K562 (cell line): ENCODE data around the gene TRAPPC12. TPM values are rescaled to one million over a fixed set of nuclear protein-coding genes. Genes with fewer than 3 reads are reported as not detected.

Experiments used
- ATAC-seq: fragments of 200-7000 bp; cut with Tn5 transposase; 3 replicates; pipeline ENCODE4 v1.9.1; 2020; ENCODE audit warnings: moderate library complexity
- BruUV-seq: library from RNA; stranded (reverse); fragments of 400-500 nt; replicated peaks from 2 replicates; lab custom pipeline; 2021; lab: Mats Ljungman, UMichigan
- CTCF ChIA-PET: fragments of 300-600 bp; formaldehyde crosslinking; extraction: SDS; loops from one replicate; lab custom pipeline; 2021; ENCODE audit warnings: low intra/inter-chr PET ratio; lab: Yijun Ruan, JAX
- POLR2A ChIA-PET: fragments of 300-600, 350-650 bp; sonication (Branson Sonifier 250); formaldehyde crosslinking; extraction: SDS; loops from one replicate; lab custom pipeline; 2021; ENCODE audit warnings: antibody characterized with exemption, inconsistent platforms; lab: Yijun Ruan, JAX
- DNase-seq, 4 experiments: peaks; one replicate each; pipeline versions ENCODE4 v3.0.0 to v3.0.0-alpha.2; 2011 to 2018; ENCODE audit warnings: low spot score in 3 of 4, mixed read lengths in 3 of 4; ENCODE audit errors: extremely low read depth in 1 of 4
- FAIRE-seq: peaks from 2 replicates; lab custom pipeline; 2011; peaks lifted over from hg19 to GRCh38; lab: Jason Lieb, UNC
- H2AFZ ChIP-seq: 2 replicates; pipeline ENCODE4 v1.6.0; 2011; ENCODE audit warnings: low read depth, low read length, control low read depth, inconsistent platforms
- H3K27ac ChIP-seq: fragments of 200-600 bp; 3 replicates; pipeline ENCODE4 v1.8.0; 2011; ENCODE audit warnings: low read depth, mild to moderate bottlenecking, control low read depth, inconsistent platforms, low read length, moderate library complexity, mixed read lengths; ENCODE audit errors: extremely low read depth
- H3K27me3 ChIP-seq, 2 experiments: fragments of 300-600 bp in 1 of 2; 2 replicates in 1 of 2; 3 replicates in 1 of 2; pipeline versions ENCODE4 v1.6.0 to v1.8.0; 2011; ENCODE audit warnings: inconsistent platforms in 2 of 2, low read length in 2 of 2, mild to moderate bottlenecking in 1 of 2, mixed read lengths in 1 of 2, moderate library complexity in 1 of 2; ENCODE audit not compliant: control insufficient read depth in 2 of 2, insufficient read depth in 2 of 2
- H3K36me3 ChIP-seq: fragments of 300-600 bp; 3 replicates; pipeline ENCODE4 v1.8.0; 2011; ENCODE audit warnings: mild to moderate bottlenecking, low read length, inconsistent platforms; ENCODE audit not compliant: control insufficient read depth, insufficient read depth
- H3K4me1 ChIP-seq, 2 experiments: fragments of 200-600 bp in 1 of 2; replicated peaks in 1 of 2; 2 replicates in 1 of 2; 3 replicates in 1 of 2; pipeline versions ENCODE4 v1.5.1 to v1.8.0; 2011; ENCODE audit warnings: inconsistent platforms in 2 of 2, low read length in 2 of 2, mild to moderate bottlenecking in 1 of 2, mixed read lengths in 1 of 2, moderate library complexity in 1 of 2; ENCODE audit not compliant: control insufficient read depth in 2 of 2, insufficient read depth in 2 of 2
- H3K4me2 ChIP-seq: 2 replicates; pipeline ENCODE4 v1.6.1; 2011; ENCODE audit warnings: low read length, control low read depth, inconsistent platforms, mixed read lengths; ENCODE audit not compliant: insufficient read depth
- H3K4me3 ChIP-seq: fragments of 200-600 bp; sonication (generic), shearing (Covaris generic); 2 replicates; pipeline ENCODE4 v1.5.1; 2016; ENCODE audit warnings: control low read depth, inconsistent platforms
- H3K79me2 ChIP-seq: fragments of 200-600 bp; 3 replicates; pipeline ENCODE4 v1.8.0; 2011; ENCODE audit warnings: low read length, inconsistent platforms; ENCODE audit not compliant: control insufficient read depth, insufficient read depth
- H3K9ac ChIP-seq, 2 experiments: 2 replicates each; pipeline versions ENCODE4 v1.6.0 to v1.6.1; 2011; ENCODE audit warnings: low read depth in 2 of 2, low read length in 2 of 2, control low read depth in 1 of 2, inconsistent platforms in 1 of 2, mild to moderate bottlenecking in 1 of 2, mixed read lengths in 1 of 2; ENCODE audit not compliant: insufficient read depth in 1 of 2
- H3K9me1 ChIP-seq: one replicate; pipeline ENCODE4 v1.6.0; 2011; ENCODE audit warnings: inconsistent platforms, mild to moderate bottlenecking, low read length, moderate library complexity; ENCODE audit not compliant: control insufficient read depth, insufficient read depth
- H3K9me3 ChIP-seq: replicated peaks from 2 replicates; pipeline ENCODE4 v1.5.1; 2011; ENCODE audit warnings: low read depth, low read length, inconsistent platforms; ENCODE audit not compliant: control insufficient read depth, insufficient read depth
- H4K20me1 ChIP-seq: replicated peaks from 2 replicates; pipeline ENCODE4 v1.6.1; 2011; ENCODE audit warnings: low read length, inconsistent platforms, mixed read lengths; ENCODE audit not compliant: control insufficient read depth, insufficient read depth
- CEBPG ChIP-seq, 3 experiments: fragments of 200-800 bp in 1 of 3; sonication (Bioruptor generic) in 1 of 3; sonication (generic) in 1 of 3; formaldehyde crosslinking in 1 of 3; IDR thresholded peaks in 2 of 3; conservative IDR thresholded peaks in 1 of 3; 2 replicates each; pipeline versions ENCODE4 v1.6.1 to v1.8.0; 2016 to 2022; ENCODE audit warnings: missing compliant biosample characterization in 2 of 3, missing genetic modification characterization in 2 of 3, mild to moderate bottlenecking in 1 of 3, missing genetic modification reagents in 1 of 3
- CXXC5 ChIP-seq: fragments of 250-450 bp; sonication (Bioruptor Pico); IDR thresholded peaks from 2 replicates; pipeline ENCODE4 v1.8.0; 2022; ENCODE audit warnings: inconsistent platforms, mild to moderate bottlenecking, moderate library complexity
- EWSR1 ChIP-seq: fragments of 450-650 bp; IDR thresholded peaks from 2 replicates; pipeline ENCODE4 v1.6.1; 2018; ENCODE audit warnings: borderline replicate concordance, mild to moderate bottlenecking, low read depth, moderate library complexity; ENCODE audit not compliant: partially characterized antibody
- GABPB2 ChIP-seq: fragments of 250-450 bp; sonication (Bioruptor Pico); conservative IDR thresholded peaks from 2 replicates; pipeline ENCODE4 v1.5.1; 2021; ENCODE audit warnings: mild to moderate bottlenecking
- HMGN3 ChIP-seq: IDR thresholded peaks from 2 replicates; pipeline ENCODE4 v1.6.1; 2011; ENCODE audit warnings: borderline replicate concordance, low read depth, mild to moderate bottlenecking, mixed read lengths, low read length; ENCODE audit not compliant: insufficient read length; ENCODE audit errors: extremely low read depth
- ILF3 ChIP-seq: fragments of 450-650 bp; IDR thresholded peaks from 2 replicates; pipeline ENCODE4 v1.6.1; 2018; ENCODE audit warnings: antibody characterized with exemption, mild to moderate bottlenecking, moderate library complexity, borderline replicate concordance
- JUNB ChIP-seq: fragments of 450-650 bp; formaldehyde crosslinking; conservative IDR thresholded peaks from 2 replicates; pipeline ENCODE4 v1.4.0; 2020; ENCODE audit warnings: mild to moderate bottlenecking
- MYNN ChIP-seq, 2 experiments: sonication (generic); formaldehyde crosslinking in 1 of 2; IDR thresholded peaks; 2 replicates each; pipeline versions ENCODE4 v1.5.0 to v1.6.1; 2016 to 2020; ENCODE audit warnings: antibody characterized with exemption in 1 of 2, missing genetic modification reagents in 1 of 2
- PBX2 ChIP-seq, 2 experiments: IDR thresholded peaks in 1 of 2; conservative IDR thresholded peaks in 1 of 2; 2 replicates each; pipeline ENCODE4 v1.6.1; 2016; ENCODE audit warnings: low read depth in 2 of 2, mild to moderate bottlenecking in 1 of 2, missing compliant biosample characterization in 1 of 2, missing genetic modification characterization in 1 of 2, moderate library complexity in 1 of 2
- THRA ChIP-seq: fragments of 450-650 bp; IDR thresholded peaks from 2 replicates; pipeline ENCODE4 v1.6.1; 2017; ENCODE audit warnings: mild to moderate bottlenecking, moderate library complexity
- ZBTB7A ChIP-seq: IDR thresholded peaks from 2 replicates; pipeline ENCODE4 v1.6.1; 2011; ENCODE audit warnings: low read depth, mild to moderate bottlenecking, low read length, moderate library complexity, borderline replicate concordance; ENCODE audit not compliant: control insufficient read depth
- ZNF274 ChIP-seq: IDR thresholded peaks from 2 replicates; pipeline ENCODE4 v1.6.1; 2011; ENCODE audit warnings: low read depth, mild to moderate bottlenecking, low read length, moderate library complexity, borderline replicate concordance
- ZNF431 ChIP-seq: sonication (generic); formaldehyde crosslinking; IDR thresholded peaks from 2 replicates; pipeline ENCODE4 v1.8.0; 2022; ENCODE audit warnings: mild to moderate bottlenecking, missing genetic modification reagents
- ZNF764 ChIP-seq: fragments of 250-450 bp; sonication (Bioruptor Pico); IDR thresholded peaks from 2 replicates; pipeline ENCODE4 v1.4.0; 2020; ENCODE audit warnings: low read depth, mild to moderate bottlenecking, moderate library complexity
- WGBS: fragments of 100-300 bp; shearing (Covaris generic); methylation state at CpG from one replicate; pipeline ENCODE4 v1.1.6; 2016; ENCODE audit warnings: low coverage, mixed read lengths; ENCODE audit not compliant: insufficient coverage; ENCODE audit errors: missing lambda C conversion rate; 5-methylcytosine and 5-hydroxymethylcytosine counted together
- in situ Hi-C: fragments of 300-500 bp; cut with MboI; formaldehyde crosslinking; loops from 4 replicates; pipeline ENCODE4 v1.15.0; 2018; ENCODE audit warnings: inconsistent platforms, mixed read lengths
- intact Hi-C: fragments of 100-400 bp; cut with micrococcal nuclease; formaldehyde crosslinking; loops from 2 replicates; pipeline ENCODE4 v1.14.2; 2022
- polyA plus RNA-seq, 8 experiments: library from polyadenylated mRNA; depleted of rRNA in 4 of 8; stranded (reverse) in 5 of 8; unstranded in 3 of 8; fragments of >200 nt; fragmentation: Nextera tagmentation in 2 of 8; fragmentation: Illumina TruSeq in 1 of 8; extraction: Ambion mirVana in 2 of 8; extraction: Trizol in 1 of 8; gene quantifications; 2 replicates each; pipeline versions ENCODE4 v1.2.1 to v1.2.3, GENCODE V29; 2011 to 2014; ENCODE audit warnings: inconsistent platforms in 1 of 8, missing spikeins in 1 of 8
- total RNA-seq, 7 experiments: library from RNA; depleted of rRNA in 6 of 7; stranded (reverse); fragments of >200 nt in 6 of 7; fragmentation: Illumina TruSeq in 2 of 7; extraction: Trizol in 2 of 7; gene quantifications; 2 replicates each; pipeline versions ENCODE4 v1.2.1 to v1.2.3, GENCODE V29; 2011 to 2021; ENCODE audit warnings: low replicate concordance in 1 of 7

The TRAPPC12 gene
- total and polyA plus RNA-seq, 9 of the 15 experiments (the other 6 are each of a cell fraction or from before 2014, with no cell fraction given) = 8.0 to 75.2 (median 39.1) TPM

- Histone ChIP-seq H3K4me3 (no peak overlapping the region), H4K20me1 (no peaks in the 10 kb centered on the region), H3K4me2 (no peak overlapping the region), H3K79me2 (peaks cover 5% of the 10 kb centered on the region; the same call in 1 of the 3 replicates), H3K27ac (no peak overlapping the region), H3K36me3 (peaks cover 42% of the 10 kb centered on the region; the same call in 2 of the 3 replicates), H2AFZ (no peak overlapping the region), H3K9me3 (peaks cover 6% of the 10 kb centered on the region; the same call in 1 of the 2 replicates), H3K9ac (no peak overlapping the region), H3K4me1 (no peaks in the 10 kb centered on the region), H3K9me1 (no peaks in the 10 kb centered on the region), H3K27me3 (no peaks in the 10 kb centered on the region; a peak in 1 of 5 replicates)
- no peak for TF ChIP-seq THRA
- no peak for TF ChIP-seq PBX2 (CRISPR knock-in tag; IDR thresholded peaks at IDR 0.05; ENCODE audit: low read depth)
- TF ChIP-seq PBX2 (tag; conservative IDR thresholded peaks at IDR 0.05; ENCODE audit: low read depth) = no peak
- no peak for TF ChIP-seq CXXC5
- TF ChIP-seq ZNF431 = no peak
- no peak for TF ChIP-seq ZNF274
- no peak for TF ChIP-seq HMGN3
- TF ChIP-seq GABPB2 (CRISPR knock-in tag) = no peak
- TF ChIP-seq EWSR1 = no peak
- no peak for TF ChIP-seq ILF3
- TF ChIP-seq MYNN (IDR thresholded peaks at IDR 0.05) = no peak
- no peak for TF ChIP-seq MYNN (CRISPR knock-in tag; IDR thresholded peaks at IDR 0.05)
- TF ChIP-seq CEBPG (CRISPR knock-in tag; IDR thresholded peaks at IDR 0.05) = no peak
- no peak for TF ChIP-seq CEBPG (tag; conservative IDR thresholded peaks at IDR 0.05 in 1 of 2, IDR thresholded peaks at IDR 0.05 in 1 of 2)
- TF ChIP-seq ZNF764 (CRISPR knock-in tag) = no peak
- no peak for TF ChIP-seq JUNB
- TF ChIP-seq ZBTB7A = no peak
- POLR2A ChIA-PET = interaction anchor here (0.6 to 1.7 kb wide), 7 partner anchors 9 to 945 kb away, joined by 3 to 8 read pairs (median 3); no protein-coding TSS in a partner anchor
- no TSS peak for BruUV-seq
- no peak for DNase-seq
- intact Hi-C loops (no loop called here), in situ Hi-C loops (no loop called here)
- WGBS = 56% methylated on average over 4 of the region's 4 CpGs
- CTCF ChIA-PET = no interaction called here
- FAIRE-seq = no peak
- no peak for ATAC-seq
Measured at GRCh38 chr2:3505771-3506170, 126.3 kb downstream of the TRAPPC12 start.
